ENCODE measurements around the gene PALLD.

Gene PALLD

GRCh38 chr4:168527560-168527959 is 30.7 kb downstream of the PALLD start:
- peak; percentile 38 for DNase-seq

- peak; percentile 91 for DNase-seq
Observed at GRCh38 chr4:168528131-168528949, 31.5 kb downstream of the PALLD start.

- no peak for DNase-seq
Observed at GRCh38 chr4:168529257-168529656, 32.4 kb downstream of the PALLD start.

GRCh38 chr4:168531305-168531704 is 34.5 kb downstream of the PALLD start:
- no peak for DNase-seq

- no peak for DNase-seq
Observed at GRCh38 chr4:168534535-168534934, 37.7 kb downstream of the PALLD start.

DNA sequence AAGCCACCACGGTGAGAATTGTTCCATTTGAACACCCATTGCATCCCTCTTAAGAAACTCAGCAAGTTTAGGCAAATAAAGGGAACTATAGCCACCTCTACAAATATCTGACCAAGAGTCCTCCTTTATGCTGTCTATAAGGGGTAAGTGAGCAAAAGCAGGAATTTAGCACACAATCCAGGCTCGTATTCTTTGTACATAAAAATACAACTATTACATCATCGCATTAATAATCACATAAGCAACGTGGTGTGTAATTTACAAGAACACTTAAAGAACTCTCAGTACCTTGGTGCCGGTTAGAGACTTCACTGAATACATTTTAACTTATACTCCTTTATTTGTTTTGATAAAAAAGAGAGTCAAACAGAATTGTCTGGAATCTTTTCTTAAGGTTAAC is 38.8 kb downstream of the PALLD start:
- no peak for DNase-seq

GRCh38 chr4:168536448-168536847 is 39.6 kb downstream of the PALLD start:
- DNase-seq: no peak

DNA sequence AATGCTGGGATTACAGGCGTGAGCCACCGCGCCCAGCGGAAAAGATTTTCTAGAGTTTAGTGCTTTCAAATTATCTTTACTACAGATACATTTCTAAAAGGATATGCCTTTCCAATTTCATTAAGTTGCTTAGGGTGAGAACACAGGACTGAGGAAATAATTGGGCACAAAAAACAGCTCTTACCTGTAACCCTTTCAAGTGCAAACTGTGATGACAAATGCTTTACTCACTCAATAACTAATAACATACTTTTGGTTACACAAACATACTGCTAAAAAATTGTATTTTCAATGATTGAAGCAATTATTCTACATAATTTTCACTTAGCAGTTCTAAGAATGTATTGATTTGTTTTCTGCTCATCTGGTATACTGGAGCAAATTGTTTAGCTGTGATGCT is 40.2 kb downstream of the PALLD start:
- DNase-seq: no peak

DNA sequence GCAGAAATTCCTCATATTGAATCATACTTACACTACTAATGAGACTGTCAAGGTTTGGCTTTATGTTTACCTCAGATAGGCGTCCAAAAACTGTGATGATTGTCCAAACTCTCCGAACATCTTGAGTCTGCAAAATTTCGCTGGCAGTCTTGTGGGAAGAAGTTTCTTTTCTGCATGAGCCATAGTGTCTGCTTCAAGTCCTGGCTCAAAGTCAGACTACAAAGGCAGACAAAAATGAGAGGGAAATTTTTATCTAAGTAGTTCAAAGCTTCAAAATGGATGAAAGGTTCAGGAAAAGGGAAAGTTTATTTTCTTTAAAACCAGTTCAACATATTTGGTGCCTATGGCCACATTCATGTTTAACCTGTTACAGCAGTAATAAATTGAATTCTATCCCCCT is 40.7 kb downstream of the PALLD start:
- DNase-seq: no peak

- no peak for DNase-seq
Observed at GRCh38 chr4:168538632-168539031, 41.8 kb downstream of the PALLD start.

DNA sequence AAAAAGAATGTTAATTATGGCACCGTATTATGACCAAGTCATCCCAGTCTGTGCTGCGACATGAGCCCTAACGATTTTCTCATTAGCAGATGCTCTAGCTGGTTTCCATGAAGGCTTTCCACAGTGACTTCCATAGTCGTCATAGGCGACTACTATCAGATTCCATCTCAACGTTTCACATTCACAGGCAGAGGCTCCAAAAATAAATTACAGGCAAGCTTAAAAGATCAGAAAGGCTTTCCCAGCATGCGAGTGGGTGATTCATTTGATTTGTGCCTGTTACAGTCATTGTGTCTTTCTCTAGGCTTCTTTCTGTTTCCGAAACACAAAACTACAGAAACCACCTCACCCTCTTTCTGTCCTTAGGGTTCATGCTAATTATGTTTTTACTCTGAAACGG is 43.2 kb downstream of the PALLD start:
- DNase-seq: peak; percentile 76

DNA sequence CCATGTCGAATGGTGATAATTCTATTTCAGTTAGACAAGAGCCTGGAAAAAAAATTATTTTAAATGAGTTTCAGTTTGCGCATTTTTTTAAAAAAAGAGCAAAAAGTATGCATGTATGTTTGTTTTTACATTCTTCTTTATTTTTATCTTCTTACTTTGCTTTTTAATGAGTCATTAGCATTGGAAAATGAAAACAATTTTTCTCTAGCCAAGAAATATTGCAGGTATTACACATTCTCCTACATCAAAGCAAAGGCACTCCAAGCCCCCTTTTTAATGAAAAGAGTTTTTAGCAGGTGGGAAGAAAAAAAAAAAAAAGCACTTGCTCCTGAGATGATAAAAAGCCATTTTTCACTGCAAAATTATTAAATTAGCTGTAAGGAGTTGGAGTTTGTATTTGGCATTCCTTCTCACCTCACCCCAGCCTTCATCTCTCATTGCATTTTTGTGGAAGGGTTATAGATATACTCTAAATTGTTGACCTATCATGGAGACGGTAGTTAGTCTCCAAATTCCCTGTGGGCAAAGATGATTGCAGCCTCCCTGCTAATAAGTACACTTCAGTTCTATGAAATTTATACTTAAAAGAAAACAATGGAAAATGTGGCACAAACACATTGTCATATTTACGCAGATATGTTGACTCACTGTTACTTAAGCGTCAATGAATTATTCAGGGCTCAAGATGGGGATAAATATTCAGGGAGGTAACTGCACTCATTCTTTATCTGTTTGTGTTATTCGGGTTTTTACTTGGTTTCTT is 43.8 kb downstream of the PALLD start:
- no peak for DNase-seq

DNA sequence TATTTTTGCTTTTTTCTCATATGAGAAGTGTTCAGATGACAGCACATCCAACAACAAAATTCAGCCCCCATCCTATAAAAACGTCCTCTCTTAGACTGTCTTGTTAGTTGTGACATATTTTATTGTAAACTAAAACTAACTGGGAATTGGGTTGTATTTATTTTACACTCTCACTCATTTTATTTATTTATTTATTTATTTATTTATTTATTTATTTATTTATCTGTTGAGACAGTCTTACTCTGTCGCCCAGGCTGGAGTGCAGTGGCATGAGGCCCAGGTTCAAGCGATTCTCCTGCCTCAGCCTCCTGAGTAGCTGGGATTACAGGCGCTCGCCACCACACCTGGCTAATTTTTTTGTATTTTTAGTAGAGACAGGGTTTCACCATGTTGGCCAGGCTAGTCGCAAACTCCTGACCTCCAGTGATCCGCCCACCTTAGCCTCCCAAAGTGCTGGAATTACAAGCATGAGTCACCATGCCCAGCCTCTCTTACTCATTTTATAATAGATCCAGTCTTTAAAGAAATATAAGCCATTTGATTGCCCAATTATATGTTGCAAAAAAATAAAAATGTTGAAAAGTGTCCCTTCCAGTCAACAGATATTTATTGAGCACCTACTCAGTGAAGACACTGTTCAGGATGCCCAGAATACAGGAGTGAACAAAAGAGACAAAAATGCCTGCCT is 44.6 kb downstream of the PALLD start:
- peak; percentile 69 for DNase-seq

DNA sequence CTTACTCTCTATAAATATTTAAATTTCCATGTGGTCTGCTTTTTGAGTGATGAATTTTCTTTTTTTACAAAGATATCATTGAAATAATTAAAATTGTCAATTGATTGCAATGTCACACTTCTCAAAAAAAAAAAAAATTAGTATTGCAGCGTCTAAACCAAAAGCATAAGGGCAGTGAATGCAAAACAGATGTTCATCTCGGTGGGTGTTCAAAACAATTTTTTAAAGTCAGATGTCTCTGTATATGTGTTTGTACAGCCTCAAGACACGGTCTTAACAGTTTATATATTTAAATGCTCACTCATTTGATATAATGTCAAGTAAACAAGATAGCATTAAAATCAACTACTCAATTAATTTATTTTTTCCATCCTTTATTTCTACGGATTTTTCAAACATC is 52.3 kb downstream of the PALLD start:
- peak; percentile 59 for DNase-seq

GRCh38 chr4:168550064-168550766 is 53.4 kb downstream of the PALLD start:
- peak; percentile 90 for DNase-seq

DNA sequence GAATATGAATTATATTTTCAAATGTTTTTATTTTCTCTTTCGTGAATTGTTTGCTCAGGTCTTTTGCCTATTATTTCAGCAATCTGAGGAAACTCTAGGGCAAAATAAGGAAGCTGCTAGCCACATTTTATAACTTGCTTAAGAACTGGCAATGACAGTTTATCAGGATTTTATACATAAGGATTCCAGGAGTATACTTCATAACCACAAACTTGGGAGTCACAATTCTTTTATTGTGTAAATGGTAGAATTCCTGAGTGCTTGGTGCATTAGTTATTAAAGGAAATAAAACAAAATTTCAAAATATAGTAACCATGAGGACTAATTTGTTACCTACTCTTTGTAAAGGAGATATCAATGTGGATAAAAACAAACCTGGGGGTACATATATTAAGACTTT is 54.4 kb downstream of the PALLD start:
- peak; percentile 88 for DNase-seq

DNA sequence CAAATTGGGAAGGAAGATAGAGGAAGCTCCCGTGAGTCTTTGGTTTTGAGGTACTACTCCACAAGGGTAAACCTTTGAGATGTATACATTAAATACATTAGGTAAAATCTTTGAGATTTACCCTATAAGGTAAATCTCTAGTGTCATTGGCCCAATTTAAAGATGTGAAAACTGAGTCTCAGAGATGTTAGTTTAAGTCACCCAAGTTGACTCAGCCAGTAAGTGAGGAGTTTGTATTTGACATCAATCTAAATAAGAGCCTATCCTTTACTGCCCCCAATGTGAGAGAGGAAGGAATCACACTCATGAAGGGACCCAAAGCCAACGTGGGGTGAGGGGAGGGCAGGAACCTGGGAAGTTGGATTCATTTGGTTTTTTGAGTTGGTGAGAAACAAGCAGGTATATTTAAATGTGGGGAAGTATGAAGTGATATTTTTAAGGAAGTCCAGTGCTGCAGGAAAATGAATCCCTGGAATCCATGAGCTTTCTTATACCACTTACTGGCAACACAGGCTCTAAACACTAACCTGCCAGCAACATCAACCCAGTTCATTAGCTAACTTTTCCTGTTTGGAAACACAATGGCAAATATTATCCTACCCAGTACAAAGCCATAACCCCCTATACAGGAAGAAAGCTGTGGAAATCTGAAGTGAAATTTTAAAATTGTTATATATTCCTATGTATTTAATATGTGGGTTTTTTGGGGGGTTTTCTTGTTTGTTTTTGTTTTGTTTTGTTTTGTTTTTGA is 55.3 kb downstream of the PALLD start:
- peak; percentile 41 for DNase-seq

DNA sequence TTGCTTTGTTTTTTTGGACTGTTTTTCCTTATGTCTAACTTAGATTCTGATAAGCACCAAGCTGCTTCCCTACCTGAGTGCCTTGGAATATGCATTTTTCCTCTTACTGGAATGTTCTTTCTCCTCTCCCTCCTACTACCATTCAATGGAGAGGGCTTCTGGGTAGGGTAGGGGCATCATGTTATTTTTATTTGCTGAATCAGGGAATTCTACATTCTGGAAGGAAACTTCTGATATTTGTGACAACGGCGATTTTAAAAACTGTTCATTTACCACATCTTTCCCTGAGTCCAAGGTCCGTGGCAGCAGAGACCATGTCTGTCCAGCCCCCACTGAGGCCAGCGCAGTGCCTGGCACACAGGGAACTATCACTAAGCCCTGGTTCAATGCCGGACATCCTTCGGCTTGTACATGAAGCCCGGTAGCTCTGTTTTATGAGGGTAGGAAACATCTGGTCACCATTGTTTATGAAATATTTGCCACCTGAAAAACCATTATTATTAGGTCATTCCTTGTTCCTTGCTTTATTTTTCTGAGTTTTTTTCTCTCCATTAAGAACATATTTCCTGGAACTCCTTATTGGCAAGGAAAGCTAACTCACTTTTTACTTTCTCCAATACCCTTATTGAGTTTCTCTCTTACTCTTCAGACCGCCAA is 57.0 kb downstream of the PALLD start:
- no peak for DNase-seq

- DNase-seq: no peak
Observed at GRCh38 chr4:168555437-168555836, 58.6 kb downstream of the PALLD start.

DNA sequence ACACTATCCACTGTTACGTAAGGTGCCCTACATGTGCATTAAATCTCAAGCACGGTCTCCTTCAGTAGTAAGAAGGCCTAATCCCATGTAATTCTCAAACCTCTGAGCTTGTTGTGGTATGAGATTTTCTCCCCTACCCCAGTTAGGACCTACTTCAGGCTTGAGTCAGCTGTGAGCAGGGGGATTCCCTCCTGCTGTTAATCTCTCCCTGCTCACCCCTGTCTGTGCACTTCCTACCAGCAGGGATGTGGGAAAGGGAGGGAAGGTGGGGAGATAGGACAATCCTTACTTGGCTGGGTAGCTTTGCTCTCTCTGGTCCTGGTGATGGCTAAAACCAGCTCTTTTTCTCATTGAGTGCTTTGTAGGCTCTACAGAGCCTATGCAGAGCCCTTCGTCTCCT is 60.8 kb downstream of the PALLD start:
- no peak for DNase-seq

DNA sequence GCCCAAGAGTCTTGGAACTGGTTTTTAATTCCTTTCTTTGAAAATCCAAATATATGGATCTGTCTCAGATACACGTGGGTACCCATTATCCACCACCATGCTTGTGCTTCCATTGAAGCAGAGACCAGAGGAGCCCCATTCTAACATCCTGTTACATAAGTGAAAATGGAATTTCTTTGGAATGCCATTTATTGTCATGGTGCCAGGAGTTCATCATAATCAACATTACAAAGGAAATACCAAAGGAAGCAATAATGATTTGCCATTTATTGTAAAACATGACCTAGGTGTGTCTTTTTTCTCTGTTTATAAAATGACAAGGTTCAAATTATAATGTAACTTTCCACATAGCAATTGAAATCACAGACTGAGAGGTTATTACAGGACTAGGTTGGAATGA is 61.7 kb downstream of the PALLD start:
- DNase-seq: peak; percentile 81
